Measurements from ENCODE around the gene WRAP73.

The WRAP73 gene

DNA sequence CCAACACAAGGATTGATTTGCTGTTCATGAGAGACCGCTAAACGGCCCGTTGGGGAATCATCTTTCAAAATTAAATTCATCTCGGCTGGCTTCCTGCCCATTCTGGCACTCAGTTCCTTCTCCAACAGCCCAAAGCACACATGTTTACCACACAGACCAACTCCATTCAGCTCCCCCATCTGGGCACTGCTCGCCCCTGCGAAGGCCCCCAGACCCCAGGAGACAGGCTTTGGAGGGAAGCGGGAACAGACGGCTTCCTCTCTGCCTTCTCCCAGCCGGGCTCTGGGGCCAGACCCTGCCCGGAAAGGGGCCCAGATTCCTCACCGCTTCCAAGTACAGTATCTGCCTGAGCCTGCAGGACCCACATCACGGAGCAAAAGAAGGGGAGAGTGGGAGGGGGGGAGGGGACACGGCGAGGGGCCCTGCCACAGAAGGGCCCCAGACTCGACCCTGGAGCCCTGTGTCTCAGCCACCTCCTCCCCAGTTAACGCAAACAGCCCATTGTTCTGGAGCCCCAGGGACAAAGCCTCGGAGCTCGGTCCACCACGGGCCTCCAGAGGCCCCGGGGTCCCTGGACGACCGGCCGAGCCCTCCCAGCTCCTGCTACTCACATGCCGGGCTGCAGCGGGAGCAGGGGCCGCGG lies 39.3 kb downstream of the WRAP73 start:
- ChIA-PET POLR2A (no interaction called here), CTCF (interaction anchor here (1.1 to 1.2 kb wide), 2 partner anchors 10 to 114 kb away, joined by 3 to 4 read pairs; no protein-coding TSS in a partner anchor)
- TF ChIP-seq CTCF (IDR thresholded peaks at IDR 0.05; ENCODE audit: control extremely low read depth, extremely low read depth, low read depth, missing control alignments), result no peak
- DNase-seq (ENCODE audit: extremely low spot score), result no peak

DNA sequence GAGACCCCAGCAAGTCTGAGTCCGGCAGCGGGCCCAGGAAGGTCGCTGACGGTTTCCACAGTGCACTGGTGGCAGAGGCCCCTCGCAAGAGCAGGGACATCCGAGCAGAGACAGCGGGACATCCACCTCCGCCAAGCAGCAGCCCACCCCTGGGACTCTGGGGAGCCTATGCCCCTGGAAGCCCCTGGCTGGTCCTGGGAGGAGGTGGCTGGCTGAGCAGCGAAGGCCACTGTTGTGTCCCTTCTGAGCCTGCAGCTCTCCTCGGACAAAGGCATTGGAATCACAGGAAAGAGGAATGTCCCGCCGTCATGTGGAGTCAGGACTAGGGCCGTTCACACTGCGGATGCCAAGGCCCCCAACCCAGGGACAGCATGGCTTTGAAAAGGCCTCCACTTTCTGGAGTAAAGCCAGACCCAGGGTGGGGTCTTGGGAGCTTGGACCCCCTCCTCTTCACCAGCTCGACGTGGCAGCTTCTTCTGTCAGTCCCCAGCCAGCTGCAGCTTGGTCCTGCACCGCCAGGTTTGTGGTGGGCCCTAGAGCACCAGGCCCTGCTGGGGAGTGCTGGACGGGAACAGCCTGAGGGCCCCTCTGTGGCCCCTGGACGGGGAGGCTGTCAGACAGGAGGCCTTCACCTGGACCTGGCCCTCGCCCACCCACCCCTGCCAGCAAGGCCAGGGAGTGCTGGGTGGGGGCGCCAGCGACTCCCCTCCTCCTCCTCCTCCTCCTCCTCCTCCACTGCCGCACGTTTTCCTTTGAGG lies 40.0 kb downstream of the WRAP73 start:
- ChIA-PET POLR2A (no interaction called here), CTCF (interaction anchor here (0.8 to 1.2 kb wide), 3 partner anchors 9 to 115 kb away, joined by 3 to 4 read pairs (median 4); no protein-coding TSS in a partner anchor)
- DNase-seq (ENCODE audit: extremely low spot score), result no peak
- no peak for TF ChIP-seq CTCF (IDR thresholded peaks at IDR 0.05; ENCODE audit: control extremely low read depth, extremely low read depth, low read depth, missing control alignments)

DNA sequence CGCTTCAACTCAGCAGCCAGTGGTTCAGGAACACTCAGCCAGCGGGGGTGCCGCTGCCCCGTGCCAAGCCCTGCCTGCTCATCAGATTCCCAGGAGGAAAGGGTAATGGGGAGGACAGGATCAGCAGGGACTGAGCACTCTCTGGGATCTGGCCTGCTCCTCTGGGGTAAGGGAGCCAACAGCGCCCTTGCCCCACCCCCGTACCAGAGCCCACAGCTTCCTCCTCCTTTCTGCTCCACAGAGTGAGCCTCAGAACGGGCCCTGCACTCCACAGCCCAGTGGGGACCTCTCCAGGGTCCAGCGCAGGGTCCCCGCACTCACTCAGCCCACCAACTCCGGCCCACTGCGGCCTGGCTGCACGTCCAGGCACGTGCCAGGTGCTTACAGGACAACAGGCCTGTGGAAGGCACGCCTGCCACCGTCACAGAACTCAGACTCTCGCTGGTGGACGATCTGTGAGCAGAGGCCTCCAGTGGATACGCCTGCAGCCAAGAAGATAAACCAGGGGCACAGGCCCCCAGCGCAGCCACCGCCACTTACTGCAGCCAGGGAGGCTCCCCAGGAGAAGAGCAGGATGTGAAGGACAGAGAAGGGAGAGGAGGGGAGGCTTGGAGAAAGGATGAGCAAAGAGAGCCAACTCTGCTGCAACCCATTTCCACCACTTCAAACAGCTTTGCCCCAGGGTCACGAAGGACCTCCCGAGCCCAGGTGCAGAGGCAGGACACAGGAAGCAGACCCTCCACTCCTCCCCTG lies 40.7 kb downstream of the WRAP73 start:
- ChIA-PET POLR2A (no interaction called here), CTCF (interaction anchor here (0.8 to 1.3 kb wide), 4 partner anchors 8 to 115 kb away, joined by 3 to 9 read pairs (median 4); no protein-coding TSS in a partner anchor)
- TF ChIP-seq CTCF (IDR thresholded peaks at IDR 0.05; ENCODE audit: control extremely low read depth, extremely low read depth, low read depth, missing control alignments), result no peak
- no peak for DNase-seq (ENCODE audit: extremely low spot score)

GRCh38 chr1:3608154-3608553 lies 41.7 kb downstream of the WRAP73 start:
- no peak for TF ChIP-seq CTCF (IDR thresholded peaks at IDR 0.05; ENCODE audit: control extremely low read depth, extremely low read depth, low read depth, missing control alignments)
- ChIA-PET POLR2A (no interaction called here), CTCF (interaction anchor here (1.2 to 1.3 kb wide), 2 partner anchors 11 to 12 kb away, joined by 4 to 9 read pairs; no protein-coding TSS in a partner anchor)
- no peak for DNase-seq (ENCODE audit: extremely low spot score)

- ChIA-PET POLR2A (no interaction called here), CTCF (interaction anchor here (1.0 to 1.3 kb wide), 3 partner anchors 11 to 155 kb away, joined by 3 to 9 read pairs (median 4); no protein-coding TSS in a partner anchor)
- TF ChIP-seq CTCF (IDR thresholded peaks at IDR 0.05; ENCODE audit: control extremely low read depth, extremely low read depth, low read depth, missing control alignments), result no peak
- no peak for DNase-seq (ENCODE audit: extremely low spot score)
These were observed 42.2 kb downstream of the WRAP73 start for GRCh38 chr1:3607703-3608065.

Measured in GM10248 (cell line).